Stimulated activated CD4-positive, alpha-beta T cell treated with anti-CD3 and anti-CD28 coated beads, TNF-alpha, amount 100 ng/mL, for 48 hours (primary cell): Measurements from ENCODE around the gene UMOD.

Experiments
- DNase-seq, 3 donors: peaks; one replicate each; pipeline ENCODE4 v3.0.0-alpha.2; 2020; ENCODE audit warnings: low read depth in 3 of 3

The UMOD gene

GRCh38 chr16:20352615-20353014 lies at the start of gene UMOD:
Gene UMOD (minus strand): TSS chr16:20352715. CDS start chr16:20350737, 1,978 bp downstream.
- no peak for DNase-seq

DNA sequence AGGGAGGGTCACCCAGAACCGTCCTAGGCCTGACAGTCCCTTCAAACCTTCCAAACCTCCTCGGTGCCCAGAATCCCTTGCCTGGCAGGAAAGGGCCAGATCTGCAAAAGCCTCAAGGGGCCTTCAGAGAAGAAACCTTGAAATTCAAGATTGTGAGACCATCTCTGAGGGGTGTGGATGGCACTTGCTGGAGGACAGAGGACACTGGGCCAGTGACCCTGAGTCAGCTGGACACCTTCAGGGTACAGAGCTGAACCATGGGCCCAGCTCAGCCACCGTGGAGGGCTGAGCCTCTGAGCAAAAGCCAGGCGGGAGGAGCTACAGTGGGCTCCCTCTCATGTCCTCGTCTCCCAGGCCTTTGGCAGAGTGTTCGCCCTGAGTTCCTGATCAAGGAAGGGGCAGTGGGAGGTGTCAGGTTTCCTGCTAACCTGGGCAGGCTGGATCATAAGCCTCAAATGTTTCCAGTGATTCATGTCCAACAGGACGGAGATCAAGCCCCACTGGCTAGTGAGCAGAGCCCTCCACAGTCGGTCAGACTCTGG lies 49.0 kb upstream of the UMOD start:
- no peak for DNase-seq

GRCh38 chr16:20401066-20401465 lies 48.6 kb upstream of the UMOD start:
- DNase-seq, result no peak

- DNase-seq, result no peak
Observed at GRCh38 chr16:20399185-20399584, 46.7 kb upstream of the UMOD start.

GRCh38 chr16:20398603-20399002 lies 46.1 kb upstream of the UMOD start:
- no peak for DNase-seq

- DNase-seq, result no peak
Observed at GRCh38 chr16:20397468-20398074, 45.1 kb upstream of the UMOD start.

GRCh38 chr16:20396846-20397467 lies 44.4 kb upstream of the UMOD start:
- no peak for DNase-seq

GRCh38 chr16:20395946-20396345 lies 43.4 kb upstream of the UMOD start:
- DNase-seq, result no peak

- no peak for DNase-seq
Observed at GRCh38 chr16:20393801-20394577, 41.5 kb upstream of the UMOD start.

DNA sequence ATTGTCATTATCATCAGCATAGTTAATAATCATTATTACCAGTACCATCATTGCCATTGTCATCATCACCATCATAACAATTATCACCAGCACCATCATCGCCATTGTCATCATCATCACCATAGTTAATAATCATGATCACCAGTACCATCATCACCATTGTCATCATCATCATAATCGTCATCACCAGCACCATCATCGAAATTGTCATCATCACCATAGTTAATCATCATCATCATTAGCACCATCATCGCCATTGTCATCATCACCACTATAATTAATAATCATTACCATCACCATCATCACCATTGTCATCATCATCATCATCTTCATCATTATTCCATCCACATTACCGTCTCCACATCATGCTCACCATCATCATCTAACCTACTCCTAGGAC lies 38.5 kb upstream of the UMOD start:
- no peak for DNase-seq

- DNase-seq, result no peak
Observed at GRCh38 chr16:20388854-20389253, 36.3 kb upstream of the UMOD start.

- DNase-seq, result no peak
Observed at GRCh38 chr16:20387978-20388377, 35.5 kb upstream of the UMOD start.

- peak; percentile 18 to 47 (median 28) for DNase-seq
Observed at GRCh38 chr16:20385844-20386832, 33.6 kb upstream of the UMOD start.

DNA sequence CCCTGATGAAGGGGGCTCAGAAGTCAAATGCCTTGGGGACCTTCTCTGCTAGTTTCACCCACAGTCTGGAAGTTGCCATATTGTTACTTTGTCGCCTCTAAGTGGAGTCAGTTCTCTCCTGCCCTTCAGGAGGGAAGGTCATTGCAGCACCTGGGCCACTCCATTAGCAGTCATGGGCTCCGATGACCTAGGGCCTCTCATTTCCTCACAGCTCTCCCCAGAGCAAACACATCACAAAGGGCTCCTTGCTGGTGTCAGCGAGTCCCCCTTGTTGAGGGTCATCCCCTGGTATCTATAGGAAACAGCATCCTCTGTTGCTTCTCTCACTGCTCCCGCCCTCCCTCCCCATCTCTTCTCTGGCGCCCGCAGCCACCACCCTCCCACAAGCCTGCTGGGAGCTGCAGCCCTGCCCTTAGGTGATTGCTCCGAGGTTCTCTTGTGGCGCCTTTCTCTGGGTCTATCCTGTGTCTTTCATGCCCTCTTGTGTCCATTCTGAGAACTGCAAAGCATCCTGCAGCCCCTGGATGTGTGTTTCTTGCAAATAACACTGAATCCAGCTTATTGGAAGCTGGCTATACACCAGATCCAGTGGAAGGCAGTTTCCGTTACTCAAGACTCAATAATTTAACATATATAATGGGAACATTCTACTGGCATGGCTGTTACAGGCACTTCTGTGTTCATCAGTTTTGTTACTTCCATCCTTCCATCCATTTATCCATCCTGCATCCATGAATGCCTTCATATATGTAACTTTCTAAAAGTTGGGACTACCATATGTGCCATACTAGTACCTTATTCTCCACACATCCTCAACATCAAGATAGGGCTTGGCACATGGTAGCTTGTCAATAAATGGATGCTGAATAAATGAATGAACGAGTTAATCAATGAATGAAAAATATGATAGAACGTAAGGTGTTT lies 30.9 kb upstream of the UMOD start:
- peak; percentile 35 to 44 (median 35) for DNase-seq

GRCh38 chr16:20382202-20382948 lies 29.9 kb upstream of the UMOD start:
- DNase-seq, result no peak

GRCh38 chr16:20380782-20381181 lies 28.3 kb upstream of the UMOD start:
- no peak for DNase-seq

GRCh38 chr16:20377181-20377580 lies 24.7 kb upstream of the UMOD start:
- DNase-seq, result no peak

DNA sequence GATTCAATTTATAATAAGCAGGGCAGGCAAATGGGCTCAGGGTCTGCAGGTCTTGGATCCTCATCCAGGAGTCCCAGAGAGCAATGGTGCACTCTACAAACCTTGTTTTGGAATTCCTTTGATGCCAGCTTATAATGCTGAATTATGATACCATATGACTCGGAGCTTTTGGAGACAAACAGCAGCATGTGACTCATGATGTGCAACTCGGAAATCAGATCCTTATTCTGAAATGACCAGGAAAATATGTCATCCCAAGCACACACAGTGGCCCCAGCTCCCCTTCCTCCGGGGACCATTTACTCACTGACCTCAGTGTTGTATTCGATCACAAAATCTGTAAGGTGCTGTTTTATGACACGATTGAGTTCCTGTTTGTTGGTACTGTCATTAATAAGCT lies 20.2 kb upstream of the UMOD start:
- DNase-seq, result no peak

- DNase-seq, result no peak
Observed at GRCh38 chr16:20369452-20370054, 17.0 kb upstream of the UMOD start.
